Large intestine (tissue), 12 donors: ENCODE measurements around the gene DDR1. TPM values are rescaled to one million over a fixed set of nuclear protein-coding genes. Genes with fewer than 3 reads are reported as not detected.
A peak's percentile ranks its signal among the peaks of the same experiment; 100 is the strongest.

Experiments
- DNase-seq, 2 donors: peaks; one replicate each; pipeline versions ENCODE4 v3.0.0 to v3.0.0-alpha.2; 2013
- H3K27ac ChIP-seq: one replicate; pipeline ENCODE4 v1.5.1; 2013; ENCODE audit warnings: low read length
- H3K27me3 ChIP-seq: 2 replicates; pipeline ENCODE4 v1.6.1; 2013; ENCODE audit warnings: low read length; ENCODE audit not compliant: control insufficient read depth, insufficient read depth
- H3K36me3 ChIP-seq: 2 replicates; pipeline ENCODE4 v1.6.1; 2013; ENCODE audit warnings: low read length; ENCODE audit not compliant: control insufficient read depth, insufficient read depth
- H3K4me1 ChIP-seq: one replicate; pipeline ENCODE4 v1.6.1; 2013; ENCODE audit warnings: low read length; ENCODE audit not compliant: control insufficient read depth, insufficient read depth
- H3K4me3 ChIP-seq: one replicate; pipeline ENCODE4 v1.5.1; 2013; ENCODE audit warnings: low read length
- H3K9me3 ChIP-seq: one replicate; pipeline ENCODE4 v1.6.1; 2013; ENCODE audit warnings: mild to moderate bottlenecking, low read depth, low read length, moderate library complexity; ENCODE audit not compliant: control insufficient read depth
- WGBS: methylation state at CpG from one replicate; pipeline ENCODE4 v1.1.5; 2013; ENCODE audit warnings: low lambda C conversion rate; ENCODE audit not compliant: insufficient coverage; 5-methylcytosine and 5-hydroxymethylcytosine counted together
- long read RNA-seq, 11 donors: transcript quantifications; one replicate each; lab custom pipeline, GENCODE V29; 2026
- polyA plus RNA-seq: library from polyadenylated mRNA; unstranded; fragments of 120-200 nt; gene quantifications from one replicate; pipeline ENCODE4 v1.2.1, GENCODE V29; 2013

DDR1 gene
- 150 TPM for polyA plus RNA-seq
- long read RNA-seq, donor 1, partial matches to known transcripts: 18 of 26 reads
- long read RNA-seq, donor 1, other reads (novel, unspliced or antisense): 0 of 26 reads
- long read RNA-seq, donor 2, partial matches to known transcripts: 50 of 57 reads
- long read RNA-seq, donor 2, other reads (novel, unspliced or antisense): 0 of 57 reads
- long read RNA-seq, donor 3, partial matches to known transcripts: 75 of 87 reads
- long read RNA-seq, donor 3, other reads (novel, unspliced or antisense): 0 of 87 reads
- long read RNA-seq, donor 4: 0 reads
- long read RNA-seq, donor 5, partial matches to known transcripts: 7 of 9 reads
- long read RNA-seq, donor 5, other reads (novel, unspliced or antisense): 0 of 9 reads
- long read RNA-seq, donor 6, partial matches to known transcripts: 6 of 12 reads
- long read RNA-seq, donor 6, other reads (novel, unspliced or antisense): 0 of 12 reads
- long read RNA-seq, donor 7: 0 reads
- long read RNA-seq, donor 8, partial matches to known transcripts: 26 of 29 reads
- long read RNA-seq, donor 8, other reads (novel, unspliced or antisense): 0 of 29 reads
- long read RNA-seq, donor 9, partial matches to known transcripts: 33 of 37 reads
- long read RNA-seq, donor 9, other reads (novel, unspliced or antisense): 0 of 37 reads
- long read RNA-seq, donor 10, partial matches to known transcripts: 17 of 24 reads
- long read RNA-seq, donor 10, other reads (novel, unspliced or antisense): 0 of 24 reads
- long read RNA-seq, donor 11, partial matches to known transcripts: 38 of 42 reads
- long read RNA-seq, donor 11, other reads (novel, unspliced or antisense): 0 of 42 reads

DNA sequence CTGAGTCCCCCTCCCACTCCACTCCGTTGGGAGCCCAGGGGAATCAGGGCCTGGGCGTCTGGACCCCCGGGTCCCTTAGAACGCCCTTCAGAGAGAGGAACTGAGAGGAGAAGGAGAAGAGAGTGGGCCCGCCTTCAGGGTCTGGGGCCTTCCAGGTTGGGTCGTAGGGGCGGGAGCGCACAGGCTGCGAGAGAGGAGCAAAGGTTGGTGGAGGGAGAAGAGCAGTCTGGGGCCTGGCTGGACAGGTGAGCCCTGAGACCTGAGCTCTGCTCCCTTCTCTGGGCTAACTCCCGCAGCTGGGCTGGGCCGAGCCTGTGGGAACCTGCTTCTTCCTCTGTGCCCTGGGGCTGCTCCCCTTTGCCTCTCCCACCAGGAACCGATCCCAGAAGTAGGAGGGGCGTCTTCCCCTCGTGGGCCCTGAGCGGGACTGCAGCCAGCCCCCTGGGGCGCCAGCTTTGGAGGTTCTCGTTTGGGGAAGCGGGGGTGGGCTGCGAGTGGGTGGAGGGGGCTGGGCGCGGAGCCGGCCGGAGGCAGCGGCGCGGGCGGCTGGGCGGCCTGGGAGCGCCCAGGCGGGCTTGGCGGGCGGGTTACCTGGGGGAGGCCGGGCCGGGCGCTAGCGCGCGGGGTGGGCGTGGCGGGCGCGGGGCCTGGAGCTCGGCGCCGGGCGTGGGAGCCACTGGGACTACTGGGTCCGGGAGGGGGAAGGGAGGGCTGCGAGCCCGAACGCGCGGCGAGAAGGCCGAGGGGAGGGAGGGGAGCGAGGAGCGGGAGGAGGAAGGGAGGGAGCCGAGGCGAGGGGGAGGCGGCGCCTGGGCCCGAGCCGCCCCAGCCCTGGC is at the start of gene DDR1:
TSS of gene DDR1 (plus strand) at position 835 of the 836 bp plus-strand sequence. CDS start 4,211 bp downstream, outside the sequence.
- peaks cover 39% of the 10 kb centered on the region for H3K4me1 ChIP-seq
- DNase-seq: peak; percentile 67 to 85
- peak within 1 kb of the TSS; percentile 61 for H3K4me3 ChIP-seq
- WGBS: no CpG with 5 or more reads among the region's 62 CpGs
- peak within 1 kb of the TSS; percentile 94 for H3K27ac ChIP-seq
- no peaks in the 10 kb centered on the region for H3K27me3 ChIP-seq
- peaks cover 5% of the 10 kb centered on the region for H3K36me3 ChIP-seq
- peaks cover 2% of the 10 kb centered on the region for H3K9me3 ChIP-seq

DNA sequence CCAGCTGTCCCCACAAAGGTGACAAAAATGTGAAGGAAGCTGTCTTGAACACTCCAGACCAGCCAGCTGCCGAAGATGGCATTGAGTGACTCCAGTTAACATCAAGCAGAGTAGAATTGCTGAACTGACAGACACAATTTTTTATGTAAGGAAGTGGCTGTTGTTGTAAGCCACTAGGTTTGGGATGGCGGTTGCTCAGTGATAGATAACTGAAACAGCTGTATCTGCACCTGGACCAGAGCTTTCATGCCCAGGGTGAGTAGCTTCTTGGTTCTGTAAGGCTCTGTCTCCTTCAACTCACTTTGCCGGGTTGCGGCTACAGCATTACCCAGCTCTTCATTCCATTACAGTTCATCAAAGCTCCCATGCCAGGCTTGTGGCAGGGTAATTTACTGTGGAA is 49.7 kb upstream of the DDR1 start:
- Histone ChIP-seq H3K9me3 (no peaks in the 10 kb centered on the region), H3K36me3 (no peaks in the 10 kb centered on the region), H3K4me1 (peaks cover 4% of the 10 kb centered on the region), H3K4me3 (no peak overlapping the region), H3K27me3 (no peaks in the 10 kb centered on the region), H3K27ac (no peak overlapping the region)
- DNase-seq: no peak
- whole genome bisulfite sequencing: no CpG with 5 or more reads among the region's 4 CpGs

DNA sequence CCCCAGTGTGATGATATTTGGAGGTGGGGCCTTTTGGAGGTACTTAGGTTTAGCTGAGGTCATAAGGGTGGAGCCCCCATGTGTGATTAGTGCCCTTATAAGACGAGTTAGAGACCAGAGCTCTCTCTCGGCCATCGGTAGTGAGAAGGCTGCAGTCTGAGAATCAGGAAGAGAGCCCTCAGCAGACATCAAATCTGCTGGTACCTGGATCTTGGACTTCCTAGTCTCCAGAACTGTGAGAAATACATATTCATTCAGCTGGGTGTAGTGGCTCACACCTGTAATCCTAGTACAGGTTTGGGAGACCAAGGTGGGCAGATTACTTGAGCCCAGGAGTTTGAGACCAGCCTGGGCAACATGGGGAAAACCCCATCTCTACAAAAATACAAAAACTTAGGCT is 48.7 kb upstream of the DDR1 start:
- H3K27ac ChIP-seq: no peak overlapping the region
- no peak overlapping the region for H3K4me3 ChIP-seq
- H3K9me3 ChIP-seq: no peaks in the 10 kb centered on the region
- WGBS: no CpG with 5 or more reads among the region's 3 CpGs
- no peaks in the 10 kb centered on the region for H3K36me3 ChIP-seq
- no peaks in the 10 kb centered on the region for H3K27me3 ChIP-seq
- peaks cover 13% of the 10 kb centered on the region for H3K4me1 ChIP-seq
- DNase-seq: no peak

DNA sequence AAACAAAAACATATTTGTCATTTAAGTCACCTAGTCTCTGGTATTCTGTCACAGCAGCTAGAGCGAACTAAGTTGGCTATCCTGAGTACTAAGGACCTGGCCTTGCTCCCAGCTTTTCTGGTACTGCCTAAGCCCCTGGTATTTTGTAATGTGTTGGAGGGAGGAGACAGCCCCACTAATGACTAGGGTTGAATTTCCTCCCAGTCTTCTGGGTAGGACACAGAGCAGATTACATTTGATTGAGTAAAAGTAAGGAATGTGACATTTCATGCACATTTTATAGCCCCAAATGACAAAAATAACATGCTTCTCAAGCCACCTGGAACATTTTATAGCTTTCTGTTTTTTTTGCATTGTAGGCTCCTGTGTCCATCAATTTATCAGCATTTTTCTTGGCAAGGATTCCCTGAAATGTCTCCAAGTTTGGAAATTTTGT is 47.9 kb upstream of the DDR1 start:
- Histone ChIP-seq H3K27me3 (no peaks in the 10 kb centered on the region), H3K4me1 (peaks cover 15% of the 10 kb centered on the region), H3K36me3 (no peaks in the 10 kb centered on the region), H3K9me3 (no peaks in the 10 kb centered on the region), H3K4me3 (no peak overlapping the region), H3K27ac (no peak overlapping the region)
- WGBS: no CpG with 5 or more reads among the region's 1 CpG
- no peak for DNase-seq

DNA sequence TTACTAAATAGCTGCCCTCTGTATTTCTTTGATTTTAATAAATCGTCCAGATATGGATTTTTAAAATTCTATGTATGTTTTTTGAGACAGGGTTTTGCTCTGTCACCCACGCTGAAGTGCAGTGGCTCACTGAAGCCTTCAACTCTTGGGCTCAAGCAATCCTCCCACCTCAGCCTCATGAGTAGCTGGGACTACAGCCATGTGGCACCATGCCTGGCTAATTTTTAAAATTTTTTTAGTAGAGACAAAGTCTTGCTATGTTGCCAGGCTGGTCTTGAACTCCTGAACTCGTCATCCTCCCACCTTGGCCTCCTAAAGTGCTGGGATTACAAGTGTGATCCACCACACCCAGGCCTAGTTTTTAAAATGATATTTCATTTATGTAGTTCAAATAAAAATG is 47.4 kb upstream of the DDR1 start:
- H3K4me3 ChIP-seq: no peak overlapping the region
- no peaks in the 10 kb centered on the region for H3K27me3 ChIP-seq
- WGBS: 94% methylated on average over 2 of the region's 3 CpGs
- no peaks in the 10 kb centered on the region for H3K9me3 ChIP-seq
- H3K36me3 ChIP-seq: no peaks in the 10 kb centered on the region
- H3K4me1 ChIP-seq: peaks cover 15% of the 10 kb centered on the region
- H3K27ac ChIP-seq: no peak overlapping the region
- DNase-seq: no peak

DNA sequence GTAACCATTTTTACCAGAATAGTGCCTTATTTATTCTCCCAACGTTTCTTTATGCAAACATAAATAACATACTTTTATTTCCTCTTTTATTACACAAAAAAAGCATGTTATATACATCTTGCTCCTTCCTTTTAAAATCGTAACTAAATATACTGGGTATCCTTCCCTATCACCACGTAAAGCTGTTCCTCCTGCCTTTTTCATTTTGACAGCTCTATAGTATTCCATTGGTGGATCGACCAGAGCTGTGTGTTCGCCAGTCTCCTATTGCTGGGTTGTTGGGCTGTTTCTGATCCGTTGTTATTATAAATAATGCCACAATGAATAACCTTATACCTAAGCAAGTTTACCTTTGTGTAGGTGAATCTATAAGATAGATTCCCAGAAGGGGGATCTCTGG is 46.9 kb upstream of the DDR1 start:
- no peak for DNase-seq
- Histone ChIP-seq H3K9me3 (no peaks in the 10 kb centered on the region), H3K4me3 (no peak overlapping the region), H3K36me3 (no peaks in the 10 kb centered on the region), H3K27ac (no peak overlapping the region), H3K4me1 (peaks cover 15% of the 10 kb centered on the region), H3K27me3 (no peaks in the 10 kb centered on the region)
- WGBS: 87% methylated on average over 4 of the region's 6 CpGs

DNA sequence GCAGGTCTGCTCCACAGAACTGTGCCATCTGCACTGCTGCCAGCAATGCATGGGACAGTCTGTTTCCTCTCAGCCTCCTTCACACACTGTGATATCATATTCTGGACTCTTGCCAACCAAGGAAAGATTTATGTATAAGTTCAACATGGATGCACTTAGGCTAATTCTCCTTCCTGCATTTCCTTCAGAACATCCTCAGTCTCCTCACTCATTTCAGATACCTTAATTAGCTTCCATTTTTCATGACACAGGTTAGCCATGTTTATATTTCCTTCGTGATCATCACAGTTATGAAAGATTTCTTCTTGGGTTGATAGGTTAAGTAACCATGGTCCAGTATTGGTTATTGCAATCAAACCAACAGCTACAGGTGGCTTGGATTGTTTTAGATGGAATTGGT is 46.4 kb upstream of the DDR1 start:
- H3K4me3 ChIP-seq: no peak overlapping the region
- no peak overlapping the region for H3K27ac ChIP-seq
- no peaks in the 10 kb centered on the region for H3K27me3 ChIP-seq
- 18% methylated on average over 1 of the region's 1 CpG for whole genome bisulfite sequencing
- no peaks in the 10 kb centered on the region for H3K36me3 ChIP-seq
- peaks cover 15% of the 10 kb centered on the region for H3K4me1 ChIP-seq
- DNase-seq: no peak
- H3K9me3 ChIP-seq: no peaks in the 10 kb centered on the region

DNA sequence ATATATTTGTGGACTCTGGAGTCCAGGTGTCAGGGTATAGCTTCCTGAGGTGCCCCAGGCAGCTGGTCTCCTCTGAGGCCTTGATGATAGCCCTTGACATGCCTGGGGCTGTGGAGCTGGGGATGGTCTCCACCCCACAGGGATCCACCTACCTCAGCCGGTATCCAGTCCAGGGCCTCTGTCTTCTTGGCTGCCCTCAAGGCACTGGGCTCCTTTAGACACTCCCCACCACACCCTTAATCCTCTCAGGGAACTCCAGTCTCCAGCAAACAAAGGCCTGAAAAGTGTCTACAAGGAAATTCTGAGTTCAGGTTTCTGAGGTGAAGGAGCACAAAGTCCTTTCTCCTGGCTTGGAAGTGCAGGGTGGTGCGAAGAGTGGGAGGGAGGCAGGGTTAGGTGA is 44.6 kb upstream of the DDR1 start:
- 60% methylated on average over 1 of the region's 2 CpGs for whole genome bisulfite sequencing
- Histone ChIP-seq H3K27ac (peak overlapping the region; percentile 66), H3K27me3 (no peaks in the 10 kb centered on the region), H3K4me3 (no peak overlapping the region), H3K36me3 (no peaks in the 10 kb centered on the region), H3K9me3 (no peaks in the 10 kb centered on the region), H3K4me1 (peaks cover 23% of the 10 kb centered on the region)
- DNase-seq: peak; percentile 82 to 86

DNA sequence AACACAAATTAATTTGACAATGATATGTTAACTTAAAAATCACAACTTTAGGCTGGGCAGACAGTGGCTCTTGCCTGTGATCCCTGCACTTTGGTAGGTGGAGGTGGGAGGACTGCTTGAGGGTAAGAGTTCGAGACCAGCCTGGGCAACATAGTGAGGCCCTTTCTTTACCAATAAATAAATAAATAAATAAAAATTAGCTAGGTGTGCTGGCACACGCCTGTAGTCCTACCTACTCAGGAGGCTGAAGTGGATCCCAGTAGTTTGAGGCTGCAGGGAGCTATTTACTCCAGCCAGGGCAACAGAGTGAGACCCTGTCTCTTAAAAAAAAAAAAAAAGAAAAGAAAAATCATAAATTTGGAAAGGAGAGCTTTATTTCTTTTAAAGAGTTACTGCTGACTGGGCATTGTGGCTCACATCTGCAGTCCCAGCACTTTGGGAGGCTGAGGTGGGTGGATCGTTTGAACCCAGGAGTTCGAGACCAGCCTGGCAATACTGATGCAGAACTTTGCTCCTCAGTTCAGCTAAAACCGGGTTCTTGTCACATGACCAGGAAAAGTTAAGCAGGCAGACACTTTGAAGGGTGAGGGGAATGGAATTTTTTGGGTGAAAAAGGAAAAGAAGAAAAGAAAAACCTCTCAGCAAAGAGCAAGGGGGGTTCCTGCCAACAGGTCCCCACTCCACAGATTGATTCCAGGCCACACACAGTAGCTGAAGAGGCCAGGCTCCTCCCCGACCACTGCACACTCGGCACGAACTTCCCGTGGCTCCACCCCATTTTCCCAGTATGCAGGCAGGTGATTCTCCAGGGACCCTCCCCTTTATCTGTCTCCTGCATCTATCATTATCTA is 44.0 kb upstream of the DDR1 start:
- Histone ChIP-seq H3K4me3 (no peak overlapping the region), H3K4me1 (peaks cover 23% of the 10 kb centered on the region), H3K27ac (peak overlapping the region; percentile 66), H3K36me3 (no peaks in the 10 kb centered on the region), H3K27me3 (no peaks in the 10 kb centered on the region), H3K9me3 (no peaks in the 10 kb centered on the region)
- DNase-seq: peak in 1 of 2 donors; percentile 20
- WGBS: 48% methylated on average over 4 of the region's 9 CpGs
